Measurements from ENCODE around the gene LELP1.

DNA sequence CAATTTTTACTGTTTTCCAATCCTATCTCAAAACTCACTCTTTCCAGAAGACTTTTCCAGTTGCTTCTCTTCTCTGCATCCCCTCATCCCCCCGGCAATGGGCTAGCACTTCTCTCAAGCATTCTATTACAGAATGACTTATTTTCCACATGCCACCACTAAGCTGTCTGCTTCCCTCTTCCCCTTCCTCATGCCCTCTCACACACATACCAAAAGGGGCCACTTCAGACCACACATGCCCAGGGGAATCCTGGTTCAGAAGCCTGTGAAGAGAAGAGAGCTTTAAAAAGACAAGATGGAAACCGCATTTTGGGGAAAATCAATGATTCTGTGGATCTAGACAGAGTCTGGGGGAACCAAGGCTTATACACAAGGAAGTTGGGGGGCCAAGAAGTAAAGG, 47.9 kb downstream of the LELP1 start:
- TF ChIP-seq CTCF (IDR thresholded peaks at IDR 0.05; ENCODE audit: low read depth, low read length, poor library complexity, severe bottlenecking) = no peak
- TF ChIP-seq EZH2phosphoT487 (IDR thresholded peaks at IDR 0.05; ENCODE audit: borderline replicate concordance, low read length) = no peak

All from DOHH2 (cell line).